Measurements from ENCODE around the gene ZDHHC7.

DNA sequence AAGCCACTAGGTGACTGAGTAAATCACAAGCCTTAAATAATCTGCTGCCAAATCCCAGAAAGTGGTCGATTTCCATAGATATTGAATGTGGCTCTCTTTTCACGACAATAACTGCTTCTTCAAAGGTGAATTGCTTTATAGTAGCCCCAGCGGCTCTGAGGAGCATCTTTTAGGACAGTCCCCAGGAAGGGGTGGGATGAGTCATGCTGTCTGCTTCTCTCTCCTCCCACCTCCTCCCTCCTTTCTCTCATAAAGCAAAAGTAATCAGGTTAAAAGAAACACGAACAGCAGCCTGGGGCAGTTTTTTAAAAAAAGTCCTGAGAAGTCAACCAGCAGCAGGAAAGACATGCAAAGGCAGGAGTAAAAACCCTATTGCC lies 18.1 kb upstream of the ZDHHC7 start:
- TF ChIP-seq JUND (IDR thresholded peaks at IDR 0.05) (no peak), NR2F2 (IDR thresholded peaks at IDR 0.05) (no peak), GABPA (IDR thresholded peaks at IDR 0.05 in 1 of 2, conservative IDR thresholded peaks at IDR 0.05 in 1 of 2) (no peak), YY1 (IDR thresholded peaks at IDR 0.05) (no peak), RXRA (IDR thresholded peaks at IDR 0.05) (no peak), SP1 (IDR thresholded peaks at IDR 0.05) (no peak), EGR1 (IDR thresholded peaks at IDR 0.05; ENCODE audit: low read depth in 2 of 2) (no peak), RAD21 (IDR thresholded peaks at IDR 0.05) (no peak), HNF4G (IDR thresholded peaks at IDR 0.05) (no peak)
- TF ChIP-seq, protein P1, sequence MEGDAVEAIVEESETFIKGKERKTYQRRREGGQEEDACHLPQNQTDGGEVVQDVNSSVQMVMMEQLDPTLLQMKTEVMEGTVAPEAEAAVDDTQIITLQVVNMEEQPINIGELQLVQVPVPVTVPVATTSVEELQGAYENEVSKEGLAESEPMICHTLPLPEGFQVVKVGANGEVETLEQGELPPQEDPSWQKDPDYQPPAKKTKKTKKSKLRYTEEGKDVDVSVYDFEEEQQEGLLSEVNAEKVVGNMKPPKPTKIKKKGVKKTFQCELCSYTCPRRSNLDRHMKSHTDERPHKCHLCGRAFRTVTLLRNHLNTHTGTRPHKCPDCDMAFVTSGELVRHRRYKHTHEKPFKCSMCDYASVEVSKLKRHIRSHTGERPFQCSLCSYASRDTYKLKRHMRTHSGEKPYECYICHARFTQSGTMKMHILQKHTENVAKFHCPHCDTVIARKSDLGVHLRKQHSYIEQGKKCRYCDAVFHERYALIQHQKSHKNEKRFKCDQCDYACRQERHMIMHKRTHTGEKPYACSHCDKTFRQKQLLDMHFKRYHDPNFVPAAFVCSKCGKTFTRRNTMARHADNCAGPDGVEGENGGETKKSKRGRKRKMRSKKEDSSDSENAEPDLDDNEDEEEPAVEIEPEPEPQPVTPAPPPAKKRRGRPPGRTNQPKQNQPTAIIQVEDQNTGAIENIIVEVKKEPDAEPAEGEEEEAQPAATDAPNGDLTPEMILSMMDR (IDR thresholded peaks at IDR 0.05; ENCODE audit: low read depth, low read length, missing input control): no peak
- TF ChIP-seq, protein P2, sequence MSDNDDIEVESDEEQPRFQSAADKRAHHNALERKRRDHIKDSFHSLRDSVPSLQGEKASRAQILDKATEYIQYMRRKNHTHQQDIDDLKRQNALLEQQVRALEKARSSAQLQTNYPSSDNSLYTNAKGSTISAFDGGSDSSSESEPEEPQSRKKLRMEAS (IDR thresholded peaks at IDR 0.05): no peak
- TF ChIP-seq, protein P3, sequence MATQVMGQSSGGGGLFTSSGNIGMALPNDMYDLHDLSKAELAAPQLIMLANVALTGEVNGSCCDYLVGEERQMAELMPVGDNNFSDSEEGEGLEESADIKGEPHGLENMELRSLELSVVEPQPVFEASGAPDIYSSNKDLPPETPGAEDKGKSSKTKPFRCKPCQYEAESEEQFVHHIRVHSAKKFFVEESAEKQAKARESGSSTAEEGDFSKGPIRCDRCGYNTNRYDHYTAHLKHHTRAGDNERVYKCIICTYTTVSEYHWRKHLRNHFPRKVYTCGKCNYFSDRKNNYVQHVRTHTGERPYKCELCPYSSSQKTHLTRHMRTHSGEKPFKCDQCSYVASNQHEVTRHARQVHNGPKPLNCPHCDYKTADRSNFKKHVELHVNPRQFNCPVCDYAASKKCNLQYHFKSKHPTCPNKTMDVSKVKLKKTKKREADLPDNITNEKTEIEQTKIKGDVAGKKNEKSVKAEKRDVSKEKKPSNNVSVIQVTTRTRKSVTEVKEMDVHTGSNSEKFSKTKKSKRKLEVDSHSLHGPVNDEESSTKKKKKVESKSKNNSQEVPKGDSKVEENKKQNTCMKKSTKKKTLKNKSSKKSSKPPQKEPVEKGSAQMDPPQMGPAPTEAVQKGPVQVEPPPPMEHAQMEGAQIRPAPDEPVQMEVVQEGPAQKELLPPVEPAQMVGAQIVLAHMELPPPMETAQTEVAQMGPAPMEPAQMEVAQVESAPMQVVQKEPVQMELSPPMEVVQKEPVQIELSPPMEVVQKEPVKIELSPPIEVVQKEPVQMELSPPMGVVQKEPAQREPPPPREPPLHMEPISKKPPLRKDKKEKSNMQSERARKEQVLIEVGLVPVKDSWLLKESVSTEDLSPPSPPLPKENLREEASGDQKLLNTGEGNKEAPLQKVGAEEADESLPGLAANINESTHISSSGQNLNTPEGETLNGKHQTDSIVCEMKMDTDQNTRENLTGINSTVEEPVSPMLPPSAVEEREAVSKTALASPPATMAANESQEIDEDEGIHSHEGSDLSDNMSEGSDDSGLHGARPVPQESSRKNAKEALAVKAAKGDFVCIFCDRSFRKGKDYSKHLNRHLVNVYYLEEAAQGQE (IDR thresholded peaks at IDR 0.05): no peak

All from liver (tissue), 3 donors.